PC-9 (cell line): Measurements from ENCODE around the gene SEMA6A. TPM values are rescaled to one million over a fixed set of nuclear protein-coding genes. Genes with fewer than 3 reads are reported as not detected.

Experiments
- BruUV-seq: library from RNA; stranded (reverse); fragments of 400-500 nt; replicated peaks from 2 replicates; lab custom pipeline; 2021; lab: Mats Ljungman, UMichigan
- CTCF ChIA-PET: fragments of 300-600 bp; sonication (Branson Sonifier 250); formaldehyde crosslinking; loops from one replicate; lab custom pipeline; 2022; ENCODE audit warnings: antibody characterized with exemption; lab: Charles Lee
- POLR2A ChIA-PET: fragments of 300-600 bp; sonication (Branson Sonifier 250); formaldehyde crosslinking; loops from one replicate; lab custom pipeline; 2022; ENCODE audit warnings: antibody characterized with exemption; ENCODE audit not compliant: unreplicated experiment; lab: Charles Lee
- DNase-seq, 2 experiments: peaks; one replicate each; pipeline versions ENCODE4 v3.0.0 to v3.0.0-alpha.2; 2015 to 2022; ENCODE audit warnings: mixed read lengths in 1 of 2
- H2AFZ ChIP-seq: fragments of 200-600 bp; sonication (generic); 2 replicates; pipeline ENCODE4 v1.8.1; 2017; ENCODE audit warnings: antibody characterized with exemption
- H3F3A ChIP-seq: fragments of 200-600 bp; sonication (generic); 2 replicates; pipeline ENCODE4 v1.8.1; 2017; ENCODE audit warnings: antibody characterized with exemption, mild to moderate bottlenecking, low read depth; ENCODE audit not compliant: insufficient read depth
- H3K27ac ChIP-seq: fragments of 200-600 bp; sonication (generic); 2 replicates; pipeline ENCODE4 v1.6.1; 2016; ENCODE audit warnings: mixed run types
- H3K27me3 ChIP-seq: fragments of 200-600 bp; sonication (generic); 2 replicates; pipeline ENCODE4 v1.6.1; 2016; ENCODE audit warnings: low read depth, mixed run types; ENCODE audit not compliant: insufficient read depth
- H3K36me3 ChIP-seq: fragments of 200-600 bp; sonication (generic); 2 replicates; pipeline ENCODE4 v1.6.1; 2016; ENCODE audit warnings: low read depth, mixed run types
- H3K4me1 ChIP-seq: fragments of 200-600 bp; sonication (generic); replicated peaks from 2 replicates; pipeline ENCODE4 v1.6.1; 2016; ENCODE audit warnings: mixed run types; ENCODE audit not compliant: insufficient read depth
- H3K4me2 ChIP-seq: fragments of 200-600 bp; sonication (generic); 2 replicates; pipeline ENCODE4 v1.6.1; 2017; ENCODE audit warnings: mixed run types
- H3K4me3 ChIP-seq: fragments of 200-600 bp; sonication (generic); 2 replicates; pipeline ENCODE4 v1.6.1; 2016; ENCODE audit warnings: mixed run types
- H3K79me2 ChIP-seq: fragments of 200-600 bp; sonication (generic); 2 replicates; pipeline ENCODE4 v1.6.1; 2017; ENCODE audit warnings: low read depth, mixed run types
- H3K9me2 ChIP-seq: fragments of 200-600 bp; sonication (generic); 2 replicates; pipeline ENCODE4 v1.8.1; 2017; ENCODE audit warnings: mild to moderate bottlenecking; ENCODE audit not compliant: insufficient read depth
- H3K9me3 ChIP-seq: fragments of 200-600 bp; sonication (generic); 2 replicates; pipeline ENCODE4 v1.8.1; 2016; ENCODE audit warnings: low read depth; ENCODE audit not compliant: insufficient read depth
- H4K20me1 ChIP-seq: fragments of 200-600 bp; sonication (generic); 2 replicates; pipeline ENCODE4 v1.8.1; 2017; ENCODE audit not compliant: insufficient read depth
- CTCF ChIP-seq: fragments of 200-600 bp; sonication (generic); conservative IDR thresholded peaks from 2 replicates; pipeline ENCODE4 v1.6.1; 2017; ENCODE audit warnings: mixed run types, antibody characterized with exemption, mild to moderate bottlenecking, moderate library complexity
- EZH2 ChIP-seq: fragments of 200-600 bp; sonication (generic); IDR thresholded peaks from 2 replicates; pipeline ENCODE4 v1.8.0; 2017; ENCODE audit warnings: antibody characterized with exemption, low read depth
- intact Hi-C: fragments of 100-400 bp; cut with micrococcal nuclease; formaldehyde crosslinking; loops from one replicate; pipeline ENCODE4 v1.10.0; 2022; ENCODE audit not compliant: unreplicated experiment
- total RNA-seq: library from RNA; stranded (reverse); gene quantifications from 2 replicates; pipeline ENCODE4 v1.2.3, GENCODE V29; 2021

The SEMA6A gene
- total RNA-seq, 1 experiment from 2014 or later: not detected

- Histone ChIP-seq H2AFZ (no peak overlapping the region), H3K4me3 (no peak overlapping the region), H3K9me2 (no peaks in the 10 kb centered on the region), H3K27me3 (peaks cover 8% of the 10 kb centered on the region), H3K79me2 (no peaks in the 10 kb centered on the region), H3K9me3 (no peaks in the 10 kb centered on the region), H3F3A (no peaks in the 10 kb centered on the region), H3K27ac (no peak overlapping the region), H3K4me2 (no peak overlapping the region), H3K4me1 (no peaks in the 10 kb centered on the region), H4K20me1 (no peaks in the 10 kb centered on the region), H3K36me3 (no peaks in the 10 kb centered on the region)
- TF ChIP-seq EZH2: no peak
- no peak for TF ChIP-seq CTCF
- ChIA-PET CTCF (no interaction called here), POLR2A (no interaction called here)
- no peak for DNase-seq
- no TSS peak for BruUV-seq
- intact Hi-C loops: no loop called here
Measured at GRCh38 chr5:116583862-116584222, 9.2 kb upstream of the SEMA6A start.

GRCh38 chr5:116583085-116583861 is 8.7 kb upstream of the SEMA6A start:
- Histone ChIP-seq H3F3A (no peaks in the 10 kb centered on the region), H3K9me2 (no peaks in the 10 kb centered on the region), H3K4me3 (no peak overlapping the region), H3K36me3 (no peaks in the 10 kb centered on the region), H3K9me3 (no peaks in the 10 kb centered on the region), H3K79me2 (no peaks in the 10 kb centered on the region), H3K27ac (no peak overlapping the region), H3K27me3 (peaks cover 14% of the 10 kb centered on the region), H3K4me1 (no peaks in the 10 kb centered on the region), H4K20me1 (no peaks in the 10 kb centered on the region), H3K4me2 (no peak overlapping the region), H2AFZ (no peak overlapping the region)
- no TSS peak for BruUV-seq
- POLR2A ChIA-PET: no interaction called here
- TF ChIP-seq CTCF (no peak), EZH2 (no peak)
- CTCF ChIA-PET: no interaction called here
- intact Hi-C loops: no loop called here
- no peak for DNase-seq

- POLR2A ChIA-PET: no interaction called here
Measured at GRCh38 chr5:116581910-116582309, 7.3 kb upstream of the SEMA6A start.

More at GRCh38 chr5:116581910-116582309, 7.3 kb upstream of the SEMA6A start:
- intact Hi-C loops: no loop called here
- no peak overlapping the region for H3K4me3 ChIP-seq
- H3F3A ChIP-seq: no peaks in the 10 kb centered on the region
- no peaks in the 10 kb centered on the region for H4K20me1 ChIP-seq
- no peaks in the 10 kb centered on the region for H3K9me3 ChIP-seq
- no peak for DNase-seq
- H3K4me1 ChIP-seq: no peaks in the 10 kb centered on the region
- H3K4me2 ChIP-seq: no peak overlapping the region
- no peaks in the 10 kb centered on the region for H3K79me2 ChIP-seq
- H3K27me3 ChIP-seq: peaks cover 19% of the 10 kb centered on the region
- no TSS peak for BruUV-seq
- no peak for TF ChIP-seq EZH2
- TF ChIP-seq CTCF: no peak
- H3K36me3 ChIP-seq: no peaks in the 10 kb centered on the region
- H3K9me2 ChIP-seq: no peaks in the 10 kb centered on the region
- no peak overlapping the region for H3K27ac ChIP-seq
- no peak overlapping the region for H2AFZ ChIP-seq
- CTCF ChIA-PET: no interaction called here
